ENCODE results near the gene LARP4B.

- TF ChIP-seq POLR2A (IDR thresholded peaks at IDR 0.05): no peak
- no peak for TF ChIP-seq CTCF (IDR thresholded peaks at IDR 0.05)
- TF ChIP-seq POLR2AphosphoS5 (IDR thresholded peaks at IDR 0.05; ENCODE audit: insufficient read depth in 1 of 2, low read depth in 1 of 2): no peak
These were observed 26.0 kb downstream of the LARP4B start for GRCh38 chr10:905503-905902.

Measured in vagina (tissue), 2 donors.